Astrocyte of the cerebellum (primary cell): ENCODE results near the gene CCNL2.

Source experiments
- DNase-seq: peaks from one replicate; pipeline ENCODE4 v3.0.0-alpha.2; 2011; ENCODE audit warnings: low read depth
- H3K4me3 ChIP-seq: 2 replicates; pipeline ENCODE4 v1.5.1; 2011; ENCODE audit warnings: mild to moderate bottlenecking, low read depth, low read length, moderate library complexity
- in situ Hi-C: cut with HindIII; loops from 2 replicates; pipeline ENCODE4 v1.10.0; 2017; ENCODE audit warnings: low sequenced_read_pairs
- TF ChIP-seq, protein P1 (sequence below): IDR thresholded peaks from 2 replicates; pipeline ENCODE4 v1.5.1; 2012; ENCODE audit warnings: low read length, low read depth, moderate library complexity, mild to moderate bottlenecking; ENCODE audit errors: missing control alignments

Gene CCNL2

DNA sequence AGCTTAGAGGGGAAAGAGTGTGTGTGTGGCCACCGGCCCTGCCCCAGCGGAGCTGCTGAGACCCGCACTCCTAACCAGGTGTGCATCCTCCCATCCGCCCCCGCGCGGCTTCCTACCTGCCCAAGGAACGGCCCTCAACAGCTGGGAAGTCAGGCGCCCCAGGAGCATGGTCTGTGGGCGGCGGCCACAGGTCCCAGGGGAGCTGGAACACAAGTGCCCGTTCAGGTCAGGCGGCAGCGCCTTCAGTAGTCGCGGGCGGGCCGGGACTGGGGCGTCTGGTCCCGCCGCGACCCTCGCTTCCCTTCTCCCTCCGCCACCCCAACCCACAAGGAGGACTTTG lies 24.6 kb downstream of the CCNL2 start:
- in situ Hi-C loops: loop anchor here (5.0 kb wide), 1 partner anchor 118 kb away; no protein-coding TSS in a partner anchor
- peak overlapping the region; percentile 88 for H3K4me3 ChIP-seq
- no peak for DNase-seq
- TF ChIP-seq, protein P1, sequence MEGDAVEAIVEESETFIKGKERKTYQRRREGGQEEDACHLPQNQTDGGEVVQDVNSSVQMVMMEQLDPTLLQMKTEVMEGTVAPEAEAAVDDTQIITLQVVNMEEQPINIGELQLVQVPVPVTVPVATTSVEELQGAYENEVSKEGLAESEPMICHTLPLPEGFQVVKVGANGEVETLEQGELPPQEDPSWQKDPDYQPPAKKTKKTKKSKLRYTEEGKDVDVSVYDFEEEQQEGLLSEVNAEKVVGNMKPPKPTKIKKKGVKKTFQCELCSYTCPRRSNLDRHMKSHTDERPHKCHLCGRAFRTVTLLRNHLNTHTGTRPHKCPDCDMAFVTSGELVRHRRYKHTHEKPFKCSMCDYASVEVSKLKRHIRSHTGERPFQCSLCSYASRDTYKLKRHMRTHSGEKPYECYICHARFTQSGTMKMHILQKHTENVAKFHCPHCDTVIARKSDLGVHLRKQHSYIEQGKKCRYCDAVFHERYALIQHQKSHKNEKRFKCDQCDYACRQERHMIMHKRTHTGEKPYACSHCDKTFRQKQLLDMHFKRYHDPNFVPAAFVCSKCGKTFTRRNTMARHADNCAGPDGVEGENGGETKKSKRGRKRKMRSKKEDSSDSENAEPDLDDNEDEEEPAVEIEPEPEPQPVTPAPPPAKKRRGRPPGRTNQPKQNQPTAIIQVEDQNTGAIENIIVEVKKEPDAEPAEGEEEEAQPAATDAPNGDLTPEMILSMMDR: no peak

DNA sequence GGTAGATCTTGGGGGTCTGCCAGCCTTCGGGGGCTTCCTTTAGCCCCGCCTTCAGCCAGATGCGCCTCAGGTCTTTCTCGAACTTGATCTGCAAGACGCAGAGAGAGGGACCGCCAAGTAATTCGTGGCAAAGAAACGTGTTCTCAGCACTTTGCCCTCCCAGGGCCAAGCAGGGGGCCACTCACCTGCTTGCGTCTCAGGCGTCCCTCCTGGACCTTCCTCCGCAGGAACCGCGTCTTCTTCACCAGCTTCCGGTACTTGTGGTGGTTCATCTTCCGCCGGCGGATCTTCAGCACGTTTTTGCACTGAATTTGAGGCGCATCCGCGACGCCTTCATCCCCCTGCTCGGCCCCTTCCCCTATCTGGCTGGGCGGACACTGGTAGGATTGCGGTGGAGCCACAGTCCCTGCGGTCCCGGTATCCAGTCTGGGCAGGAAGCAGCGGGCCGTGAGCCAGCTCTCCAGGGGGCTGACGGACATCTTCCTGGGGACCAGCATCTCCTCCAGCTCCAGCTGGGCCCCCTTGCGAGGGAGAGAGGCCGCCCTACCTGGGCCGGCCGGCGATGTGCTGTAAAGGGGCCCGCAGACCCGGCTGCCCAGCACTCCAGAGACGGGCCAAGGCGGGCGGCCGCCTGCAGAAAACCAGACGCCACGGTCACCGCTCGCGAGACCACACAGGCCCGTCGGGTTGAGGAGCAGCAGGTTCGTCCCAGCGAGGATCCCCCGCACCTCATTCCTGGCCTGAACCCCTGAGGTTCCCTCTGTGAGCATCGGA lies 25.1 kb downstream of the CCNL2 start:
- peak overlapping the region; percentile 88 for H3K4me3 ChIP-seq
- TF ChIP-seq, protein P1: no peak
- no peak for DNase-seq
- in situ Hi-C loops: loop anchor here (5.0 kb wide), 1 partner anchor 118 kb away; no protein-coding TSS in a partner anchor

DNA sequence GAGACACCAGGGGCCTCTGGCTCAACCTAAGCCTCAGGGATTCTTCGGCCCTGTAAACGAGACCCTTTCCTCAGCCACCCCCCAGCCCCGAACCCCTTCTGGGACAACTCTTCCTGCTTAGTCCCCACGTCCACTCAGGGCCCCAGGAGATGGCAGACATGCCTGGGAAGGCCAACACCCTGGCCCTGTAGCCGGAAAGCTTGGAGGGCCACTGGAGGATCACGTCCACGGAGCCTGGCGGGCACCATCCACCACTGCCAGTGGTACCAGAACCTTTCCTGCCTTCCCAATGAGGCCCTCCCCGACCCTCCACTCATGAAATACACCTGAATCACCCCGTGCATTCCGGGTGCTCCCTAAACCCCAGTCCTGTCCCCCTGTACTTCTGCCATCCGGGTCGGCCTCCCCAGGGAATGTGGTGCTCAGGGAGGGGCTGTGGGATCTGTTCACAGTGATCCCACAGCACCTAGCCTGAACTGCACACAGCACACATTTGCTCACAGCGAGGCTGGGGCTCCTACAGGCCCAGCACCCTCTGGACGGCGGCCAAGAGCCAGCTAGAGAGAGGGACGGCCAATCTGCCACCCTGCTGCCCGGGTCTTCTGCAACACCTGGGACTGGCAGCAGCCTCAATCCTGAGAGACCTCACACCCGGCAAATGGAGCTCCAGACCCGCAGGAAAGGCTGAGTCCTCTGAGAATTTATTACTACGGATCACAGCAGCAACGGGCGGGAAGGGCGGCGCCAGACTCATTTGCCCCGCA lies 25.9 kb downstream of the CCNL2 start:
- H3K4me3 ChIP-seq: peak overlapping the region; percentile 88
- in situ Hi-C loops: loop anchor here (5.0 kb wide), 1 partner anchor 119 kb away; no protein-coding TSS in a partner anchor
- no peak for DNase-seq
- TF ChIP-seq, protein P1: no peak

DNA sequence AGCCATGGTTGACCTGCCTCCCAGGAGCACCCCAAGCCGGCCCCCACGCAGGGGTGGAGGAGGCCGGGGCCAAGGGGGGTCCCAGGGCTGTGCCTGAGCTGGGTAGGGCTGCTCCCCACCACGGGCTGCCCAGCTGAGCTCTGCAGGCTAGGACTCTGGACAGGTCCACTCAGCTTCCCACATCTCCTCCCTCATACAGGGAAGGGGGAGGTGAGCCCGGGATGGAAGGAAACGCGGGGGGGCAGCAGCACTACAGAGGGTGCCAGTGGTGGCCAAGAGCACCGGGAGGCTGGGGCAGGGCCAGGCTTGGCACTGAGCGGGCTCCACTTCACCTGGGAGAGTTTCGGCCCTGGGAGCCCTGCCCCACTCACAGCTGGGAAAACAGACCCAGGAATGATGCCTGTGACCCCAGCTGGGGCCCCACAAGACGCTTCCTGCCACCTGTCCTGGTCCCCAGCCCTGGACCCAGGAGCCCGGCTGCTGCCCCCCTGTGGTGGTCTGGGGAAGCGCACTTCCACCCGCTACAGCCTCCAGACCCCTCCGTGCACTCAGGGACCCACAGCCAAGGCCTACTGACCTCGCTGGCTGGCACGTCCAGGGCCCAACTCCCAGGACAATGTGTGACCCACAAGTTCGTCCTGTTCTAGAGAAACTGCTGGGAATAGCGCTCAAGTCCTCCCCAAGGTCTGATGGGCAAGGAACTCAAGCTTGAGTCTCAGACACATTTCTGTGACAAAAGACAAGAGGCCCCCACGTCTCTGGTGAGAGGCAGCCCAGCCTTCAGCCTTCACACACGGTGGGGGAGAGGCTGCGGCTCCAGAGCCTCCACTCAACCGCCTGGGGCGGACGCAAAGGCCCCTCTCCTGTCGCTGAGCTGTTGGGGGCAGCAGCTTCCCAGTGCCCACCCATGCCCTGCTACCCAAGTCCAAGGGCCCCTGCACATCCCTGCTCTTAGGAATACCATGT lies 27.1 kb downstream of the CCNL2 start:
- H3K4me3 ChIP-seq: no peak overlapping the region
- DNase-seq: no peak
- in situ Hi-C loops: loop anchor here (5.0 kb wide), 1 partner anchor 120 kb away; no protein-coding TSS in a partner anchor
- TF ChIP-seq, protein P1: peak; percentile 90

DNA sequence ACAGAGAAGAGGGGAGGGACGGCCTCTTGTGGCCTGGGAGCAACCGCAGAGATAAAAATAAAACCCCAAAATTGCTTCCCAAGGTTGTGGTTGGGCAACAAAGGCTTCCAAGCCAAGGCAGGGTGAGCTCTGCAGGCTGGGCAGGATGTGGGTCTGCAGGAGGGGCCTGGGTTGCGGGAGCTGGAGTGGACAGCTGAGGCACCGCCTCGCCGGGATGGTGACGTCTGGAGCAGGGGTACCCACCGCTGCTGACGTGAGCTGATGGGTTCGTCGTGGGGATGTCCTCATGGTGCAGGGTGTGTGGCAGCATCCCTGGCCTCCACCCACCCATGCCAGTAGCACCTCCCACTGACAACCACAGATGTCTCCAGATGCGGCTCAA lies 27.8 kb downstream of the CCNL2 start:
- in situ Hi-C loops: loop anchor here (5.0 kb wide), 1 partner anchor 121 kb away; no protein-coding TSS in a partner anchor
- TF ChIP-seq, protein P1: no peak
- no peak for DNase-seq
- H3K4me3 ChIP-seq: no peak overlapping the region
